ENCODE measurements around the gene DDO.

Gene DDO

GRCh38 chr6:110348961-110349690 lies 66.2 kb downstream of the DDO start:
- Histone ChIP-seq H2AFZ (ENCODE audit: low read depth) (no peak overlapping the region), H3K27me3 (ENCODE audit: insufficient read depth, low read depth) (no peaks in the 10 kb centered on the region), H3K4me1 (ENCODE audit: low read depth, poor library complexity, severe bottlenecking) (no peaks in the 10 kb centered on the region), H3K79me2 (ENCODE audit: insufficient read depth, low read depth) (no peaks in the 10 kb centered on the region), H4K20me1 (ENCODE audit: insufficient read depth) (no peaks in the 10 kb centered on the region), H3K36me3 (ENCODE audit: insufficient read depth) (no peaks in the 10 kb centered on the region), H3K4me3 (IDR thresholded peaks at IDR 0.05; ENCODE audit: insufficient read depth, low read depth, low read length) (no peak overlapping the region), H3K9ac (no peak overlapping the region), H3K4me2 (no peak overlapping the region), H3K27ac (no peak overlapping the region)
- TF ChIP-seq, protein P1, sequence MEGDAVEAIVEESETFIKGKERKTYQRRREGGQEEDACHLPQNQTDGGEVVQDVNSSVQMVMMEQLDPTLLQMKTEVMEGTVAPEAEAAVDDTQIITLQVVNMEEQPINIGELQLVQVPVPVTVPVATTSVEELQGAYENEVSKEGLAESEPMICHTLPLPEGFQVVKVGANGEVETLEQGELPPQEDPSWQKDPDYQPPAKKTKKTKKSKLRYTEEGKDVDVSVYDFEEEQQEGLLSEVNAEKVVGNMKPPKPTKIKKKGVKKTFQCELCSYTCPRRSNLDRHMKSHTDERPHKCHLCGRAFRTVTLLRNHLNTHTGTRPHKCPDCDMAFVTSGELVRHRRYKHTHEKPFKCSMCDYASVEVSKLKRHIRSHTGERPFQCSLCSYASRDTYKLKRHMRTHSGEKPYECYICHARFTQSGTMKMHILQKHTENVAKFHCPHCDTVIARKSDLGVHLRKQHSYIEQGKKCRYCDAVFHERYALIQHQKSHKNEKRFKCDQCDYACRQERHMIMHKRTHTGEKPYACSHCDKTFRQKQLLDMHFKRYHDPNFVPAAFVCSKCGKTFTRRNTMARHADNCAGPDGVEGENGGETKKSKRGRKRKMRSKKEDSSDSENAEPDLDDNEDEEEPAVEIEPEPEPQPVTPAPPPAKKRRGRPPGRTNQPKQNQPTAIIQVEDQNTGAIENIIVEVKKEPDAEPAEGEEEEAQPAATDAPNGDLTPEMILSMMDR (conservative IDR thresholded peaks at IDR 0.05; ENCODE audit: low read depth, low read length): no peak

- Histone ChIP-seq H3K27me3 (ENCODE audit: insufficient read depth, low read depth) (no peaks in the 10 kb centered on the region), H4K20me1 (ENCODE audit: insufficient read depth) (no peaks in the 10 kb centered on the region), H3K4me2 (no peak overlapping the region), H3K4me1 (ENCODE audit: low read depth, poor library complexity, severe bottlenecking) (no peaks in the 10 kb centered on the region), H2AFZ (ENCODE audit: low read depth) (no peak overlapping the region), H3K27ac (no peak overlapping the region), H3K36me3 (ENCODE audit: insufficient read depth) (no peaks in the 10 kb centered on the region), H3K79me2 (ENCODE audit: insufficient read depth, low read depth) (no peaks in the 10 kb centered on the region), H3K9ac (no peak overlapping the region), H3K4me3 (IDR thresholded peaks at IDR 0.05; ENCODE audit: insufficient read depth, low read depth, low read length) (no peak overlapping the region)
- TF ChIP-seq, protein P1 (conservative IDR thresholded peaks at IDR 0.05; ENCODE audit: low read depth, low read length): no peak
Measured at GRCh38 chr6:110345025-110345424, 70.3 kb downstream of the DDO start.

DNA sequence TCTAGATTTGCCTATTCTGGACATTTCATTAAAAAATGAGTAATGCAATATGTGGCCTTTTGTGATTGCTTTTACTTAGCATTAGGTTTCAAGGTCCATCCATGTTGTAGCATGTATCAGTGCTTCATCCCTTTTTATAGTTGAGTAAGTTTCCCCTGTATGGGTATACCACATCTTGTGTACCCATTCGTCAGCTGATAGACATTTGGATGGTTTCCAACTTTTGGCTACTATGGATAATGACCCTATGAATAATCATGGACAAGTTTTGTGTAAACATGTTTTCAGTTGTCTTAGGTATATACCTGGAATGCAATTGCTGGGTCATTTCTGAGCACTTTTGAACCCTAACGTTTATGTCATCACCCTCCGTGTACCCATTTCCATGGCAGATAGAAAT lies 72.6 kb downstream of the DDO start:
- H3K36me3 ChIP-seq (ENCODE audit: insufficient read depth): no peaks in the 10 kb centered on the region
- no peak overlapping the region for H3K4me3 ChIP-seq (IDR thresholded peaks at IDR 0.05; ENCODE audit: insufficient read depth, low read depth, low read length)
- H3K27ac ChIP-seq: no peak overlapping the region
- no peaks in the 10 kb centered on the region for H3K27me3 ChIP-seq (ENCODE audit: insufficient read depth, low read depth)
- H3K79me2 ChIP-seq (ENCODE audit: insufficient read depth, low read depth): no peaks in the 10 kb centered on the region
- H3K4me1 ChIP-seq (ENCODE audit: low read depth, poor library complexity, severe bottlenecking): no peaks in the 10 kb centered on the region
- no peak overlapping the region for H3K4me2 ChIP-seq
- H4K20me1 ChIP-seq (ENCODE audit: insufficient read depth): no peaks in the 10 kb centered on the region
- H2AFZ ChIP-seq (ENCODE audit: low read depth): no peak overlapping the region
- TF ChIP-seq, protein P1 (conservative IDR thresholded peaks at IDR 0.05; ENCODE audit: low read depth, low read length): no peak
- H3K9ac ChIP-seq: no peak overlapping the region

Data from KMS-11 (cell line).